ENCODE measurements around the gene PCNX1.

DNA sequence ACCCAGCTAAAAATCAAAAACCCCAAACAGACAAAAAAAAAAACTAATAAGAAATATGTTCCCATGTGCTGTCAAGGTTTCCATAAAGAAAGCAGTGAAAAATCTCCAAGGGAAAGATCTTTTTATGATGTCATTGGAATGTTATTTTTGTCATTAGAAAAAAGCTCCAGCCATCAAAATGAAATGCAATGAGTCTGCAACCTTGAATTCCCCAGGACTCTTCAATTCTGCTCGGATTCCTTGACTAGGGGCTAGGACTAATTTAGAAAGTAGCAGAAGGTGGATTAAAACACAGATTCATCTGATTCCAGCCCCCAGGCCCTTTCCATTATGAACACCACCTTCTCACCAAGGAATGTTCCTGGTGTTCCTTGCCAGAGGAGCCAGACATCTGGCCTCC lies 6.0 kb upstream of the PCNX1 start:
- no peak for TF ChIP-seq EZH2 (IDR thresholded peaks at IDR 0.05; ENCODE audit: insufficient read depth, poor library complexity, severe bottlenecking)
- TF ChIP-seq EZH2phosphoT487 (IDR thresholded peaks at IDR 0.05; ENCODE audit: insufficient read depth, low read depth), result no peak

Measured in GM23248 (cell line).